ENCODE measurements around the gene RANGRF.

DNA sequence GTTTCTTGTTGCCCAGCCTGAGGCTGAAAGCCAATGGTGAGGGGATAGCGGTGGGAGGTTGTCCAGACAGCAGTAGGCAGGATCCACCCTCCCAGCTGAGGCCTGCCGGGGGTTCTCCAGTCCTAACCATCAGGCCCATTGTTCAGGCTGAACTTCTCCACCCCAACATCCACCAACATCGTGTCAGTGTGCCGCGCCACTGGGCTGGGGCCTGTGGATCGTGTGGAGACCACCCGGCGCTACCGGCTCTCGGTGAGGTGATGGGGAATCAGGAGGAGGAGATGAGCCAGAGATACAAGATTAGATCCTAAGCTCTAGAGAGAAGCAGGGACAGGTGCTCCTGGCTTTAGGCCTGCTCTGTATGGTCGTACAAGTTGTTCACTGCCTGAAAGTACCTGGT lies 33.6 kb upstream of the RANGRF start:
- no peak for TF ChIP-seq POLR2A (IDR thresholded peaks at IDR 0.05)
- TF ChIP-seq, protein P1, sequence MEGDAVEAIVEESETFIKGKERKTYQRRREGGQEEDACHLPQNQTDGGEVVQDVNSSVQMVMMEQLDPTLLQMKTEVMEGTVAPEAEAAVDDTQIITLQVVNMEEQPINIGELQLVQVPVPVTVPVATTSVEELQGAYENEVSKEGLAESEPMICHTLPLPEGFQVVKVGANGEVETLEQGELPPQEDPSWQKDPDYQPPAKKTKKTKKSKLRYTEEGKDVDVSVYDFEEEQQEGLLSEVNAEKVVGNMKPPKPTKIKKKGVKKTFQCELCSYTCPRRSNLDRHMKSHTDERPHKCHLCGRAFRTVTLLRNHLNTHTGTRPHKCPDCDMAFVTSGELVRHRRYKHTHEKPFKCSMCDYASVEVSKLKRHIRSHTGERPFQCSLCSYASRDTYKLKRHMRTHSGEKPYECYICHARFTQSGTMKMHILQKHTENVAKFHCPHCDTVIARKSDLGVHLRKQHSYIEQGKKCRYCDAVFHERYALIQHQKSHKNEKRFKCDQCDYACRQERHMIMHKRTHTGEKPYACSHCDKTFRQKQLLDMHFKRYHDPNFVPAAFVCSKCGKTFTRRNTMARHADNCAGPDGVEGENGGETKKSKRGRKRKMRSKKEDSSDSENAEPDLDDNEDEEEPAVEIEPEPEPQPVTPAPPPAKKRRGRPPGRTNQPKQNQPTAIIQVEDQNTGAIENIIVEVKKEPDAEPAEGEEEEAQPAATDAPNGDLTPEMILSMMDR (IDR thresholded peaks at IDR 0.05): no peak

All from ovary (tissue), 3 donors.